Neural progenitor cell (in vitro differentiated cells): ENCODE measurements around the gene TTC3. TPM values are rescaled to one million over a fixed set of nuclear protein-coding genes. Genes with fewer than 3 reads are reported as not detected.

Experiments
- DNase-seq: peaks from one replicate; pipeline ENCODE4 v3.0.0-alpha.2; 2016; ENCODE audit warnings: low spot score
- H2AFZ ChIP-seq: fragments of 200-600 bp; sonication (generic); replicated peaks from 2 replicates; pipeline ENCODE4 v1.6.1; 2016; ENCODE audit warnings: antibody characterized with exemption
- H3F3A ChIP-seq: fragments of 200-600 bp; sonication (generic); 2 replicates; pipeline ENCODE4 v1.6.1; 2016; ENCODE audit warnings: antibody characterized with exemption, low read depth
- H3K27ac ChIP-seq: fragments of 200-600 bp; sonication (generic); 2 replicates; pipeline ENCODE4 v1.5.1; 2016; ENCODE audit warnings: mild to moderate bottlenecking
- H3K27me3 ChIP-seq: fragments of 200-600 bp; sonication (generic); 2 replicates; pipeline ENCODE4 v1.6.1; 2016; ENCODE audit warnings: mild to moderate bottlenecking, moderate library complexity
- H3K36me3 ChIP-seq: fragments of 200-600 bp; sonication (generic); 2 replicates; pipeline ENCODE4 v1.5.1; 2016
- H3K4me1 ChIP-seq: fragments of 200-600 bp; sonication (generic); 2 replicates; pipeline ENCODE4 v1.6.1; 2016; ENCODE audit warnings: mixed run types
- H3K4me2 ChIP-seq: fragments of 200-600 bp; sonication (generic); 2 replicates; pipeline ENCODE4 v1.6.1; 2016
- H3K4me3 ChIP-seq: fragments of 200-600 bp; sonication (generic); 2 replicates; pipeline ENCODE4 v1.5.1; 2016
- H3K79me2 ChIP-seq: fragments of 200-600 bp; sonication (generic); 2 replicates; pipeline ENCODE4 v1.6.1; 2016; ENCODE audit warnings: low read depth
- H3K9ac ChIP-seq: fragments of 200-600 bp; sonication (generic); 2 replicates; pipeline ENCODE4 v1.6.1; 2016
- H3K9me3 ChIP-seq: fragments of 200-600 bp; sonication (generic); 2 replicates; pipeline ENCODE4 v1.5.1; 2016; ENCODE audit warnings: low read depth
- H4K20me1 ChIP-seq: fragments of 200-600 bp; sonication (generic); 2 replicates; pipeline ENCODE4 v1.6.1; 2016; ENCODE audit warnings: low read depth
- H3K27ac Mint-ChIP-seq: 3 replicates; pipeline ENCODE4 v1.8.0; 2021; ENCODE audit warnings: mixed read lengths
- H3K27me3 Mint-ChIP-seq: 2 replicates; pipeline ENCODE4 v1.8.0; 2022; ENCODE audit warnings: low read depth, mild to moderate bottlenecking, inconsistent platforms, moderate library complexity, mixed read lengths; ENCODE audit not compliant: insufficient read depth
- H3K36me3 Mint-ChIP-seq: 3 replicates; pipeline ENCODE4 v1.8.0; 2021; ENCODE audit warnings: mixed read lengths
- H3K4me1 Mint-ChIP-seq: 3 replicates; pipeline ENCODE4 v1.8.0; 2021; ENCODE audit warnings: mixed read lengths
- H3K4me3 Mint-ChIP-seq: 3 replicates; pipeline ENCODE4 v1.8.0; 2021; ENCODE audit warnings: mild to moderate bottlenecking, moderate library complexity, mixed read lengths
- H3K9me3 Mint-ChIP-seq: 3 replicates; pipeline ENCODE4 v1.8.0; 2020; ENCODE audit warnings: mixed read lengths
- EZH2 ChIP-seq: fragments of 200-600 bp; sonication (generic); IDR thresholded peaks from 2 replicates; pipeline ENCODE4 v1.6.1; 2017; ENCODE audit warnings: antibody characterized with exemption, mild to moderate bottlenecking, moderate library complexity
- EZH2phosphoT487 ChIP-seq: fragments of 200-600 bp; sonication (generic); IDR thresholded peaks from 2 replicates; pipeline ENCODE4 v1.6.1; 2017; ENCODE audit warnings: antibody characterized with exemption
- total RNA-seq: library from RNA; depleted of rRNA; stranded (reverse); fragments of >200 nt; gene quantifications from 2 replicates; pipeline ENCODE4 v1.2.3, GENCODE V29; 2015; ENCODE audit warnings: low replicate concordance
- TF ChIP-seq, protein P1 (sequence below): fragments of 200-600 bp; sonication (generic); IDR thresholded peaks from 2 replicates; pipeline ENCODE4 v1.5.1; 2017; ENCODE audit warnings: antibody characterized with exemption, mild to moderate bottlenecking

TTC3 gene
- total RNA-seq, 1 donor from 2014 or later: 135 TPM

DNA sequence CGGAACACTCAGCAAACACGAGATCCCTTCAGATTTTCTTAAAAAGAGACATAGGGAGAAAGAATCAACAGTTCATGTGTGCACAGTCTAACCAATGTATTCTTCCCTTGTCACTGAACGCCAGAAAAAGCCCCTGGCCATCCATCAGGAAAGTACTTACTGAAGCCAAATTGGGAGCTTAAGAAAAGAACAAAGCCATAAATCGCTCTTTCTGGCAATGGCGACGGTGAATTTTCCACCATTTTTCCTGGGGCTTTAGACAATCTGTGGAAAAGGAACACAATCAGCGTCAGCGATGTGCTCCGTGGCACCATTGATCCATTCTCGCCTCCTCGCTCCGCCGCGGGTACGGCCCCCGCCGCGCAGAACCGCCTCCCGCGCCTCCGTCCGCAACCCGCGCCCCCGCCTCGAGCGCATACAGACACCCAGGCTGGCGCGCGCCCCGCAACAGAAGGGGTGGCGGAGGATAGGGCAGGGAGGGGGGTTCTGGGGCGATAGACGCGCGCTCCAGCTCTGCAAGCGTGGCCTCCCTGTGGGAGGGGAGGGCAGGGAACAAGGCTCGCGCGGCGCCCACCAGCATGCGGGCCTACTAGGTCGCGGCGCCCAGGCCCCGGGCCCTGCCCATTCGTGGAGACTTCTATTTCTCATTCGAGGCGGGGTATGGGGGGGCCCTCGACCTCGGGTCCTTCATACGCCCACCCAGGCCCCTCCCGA is 623 bp upstream of the TTC3 start:
- Histone ChIP-seq H3K27ac (peak overlapping the region; percentile 90), H3F3A (peaks cover 39% of the 10 kb centered on the region), H4K20me1 (peaks cover 23% of the 10 kb centered on the region), H2AFZ (peak overlapping the region; percentile 82), H3K4me1 (peaks cover 35% of the 10 kb centered on the region), H3K4me2 (peak overlapping the region; percentile 98), H3K9me3 (no peaks in the 10 kb centered on the region), H3K36me3 (no peaks in the 10 kb centered on the region), H3K27me3 (peaks cover 23% of the 10 kb centered on the region), H3K9ac (peak overlapping the region; percentile 60), H3K79me2 (peaks cover 42% of the 10 kb centered on the region), H3K4me3 (peak overlapping the region; percentile 86)
- Mint-ChIP-seq H3K4me1 (peaks cover 36% of the 10 kb centered on the region), H3K4me3 (peak overlapping the region; percentile 81), H3K36me3 (peaks cover 22% of the 10 kb centered on the region), H3K27me3 (peaks cover 11% of the 10 kb centered on the region), H3K27ac (peak overlapping the region; percentile 86), H3K9me3 (peaks cover 9% of the 10 kb centered on the region)
- TF ChIP-seq EZH2phosphoT487 (no peak), EZH2 (peak; percentile 38)
- TF ChIP-seq, protein P1, sequence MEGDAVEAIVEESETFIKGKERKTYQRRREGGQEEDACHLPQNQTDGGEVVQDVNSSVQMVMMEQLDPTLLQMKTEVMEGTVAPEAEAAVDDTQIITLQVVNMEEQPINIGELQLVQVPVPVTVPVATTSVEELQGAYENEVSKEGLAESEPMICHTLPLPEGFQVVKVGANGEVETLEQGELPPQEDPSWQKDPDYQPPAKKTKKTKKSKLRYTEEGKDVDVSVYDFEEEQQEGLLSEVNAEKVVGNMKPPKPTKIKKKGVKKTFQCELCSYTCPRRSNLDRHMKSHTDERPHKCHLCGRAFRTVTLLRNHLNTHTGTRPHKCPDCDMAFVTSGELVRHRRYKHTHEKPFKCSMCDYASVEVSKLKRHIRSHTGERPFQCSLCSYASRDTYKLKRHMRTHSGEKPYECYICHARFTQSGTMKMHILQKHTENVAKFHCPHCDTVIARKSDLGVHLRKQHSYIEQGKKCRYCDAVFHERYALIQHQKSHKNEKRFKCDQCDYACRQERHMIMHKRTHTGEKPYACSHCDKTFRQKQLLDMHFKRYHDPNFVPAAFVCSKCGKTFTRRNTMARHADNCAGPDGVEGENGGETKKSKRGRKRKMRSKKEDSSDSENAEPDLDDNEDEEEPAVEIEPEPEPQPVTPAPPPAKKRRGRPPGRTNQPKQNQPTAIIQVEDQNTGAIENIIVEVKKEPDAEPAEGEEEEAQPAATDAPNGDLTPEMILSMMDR: no peak
- DNase-seq: peak; percentile 85

DNA sequence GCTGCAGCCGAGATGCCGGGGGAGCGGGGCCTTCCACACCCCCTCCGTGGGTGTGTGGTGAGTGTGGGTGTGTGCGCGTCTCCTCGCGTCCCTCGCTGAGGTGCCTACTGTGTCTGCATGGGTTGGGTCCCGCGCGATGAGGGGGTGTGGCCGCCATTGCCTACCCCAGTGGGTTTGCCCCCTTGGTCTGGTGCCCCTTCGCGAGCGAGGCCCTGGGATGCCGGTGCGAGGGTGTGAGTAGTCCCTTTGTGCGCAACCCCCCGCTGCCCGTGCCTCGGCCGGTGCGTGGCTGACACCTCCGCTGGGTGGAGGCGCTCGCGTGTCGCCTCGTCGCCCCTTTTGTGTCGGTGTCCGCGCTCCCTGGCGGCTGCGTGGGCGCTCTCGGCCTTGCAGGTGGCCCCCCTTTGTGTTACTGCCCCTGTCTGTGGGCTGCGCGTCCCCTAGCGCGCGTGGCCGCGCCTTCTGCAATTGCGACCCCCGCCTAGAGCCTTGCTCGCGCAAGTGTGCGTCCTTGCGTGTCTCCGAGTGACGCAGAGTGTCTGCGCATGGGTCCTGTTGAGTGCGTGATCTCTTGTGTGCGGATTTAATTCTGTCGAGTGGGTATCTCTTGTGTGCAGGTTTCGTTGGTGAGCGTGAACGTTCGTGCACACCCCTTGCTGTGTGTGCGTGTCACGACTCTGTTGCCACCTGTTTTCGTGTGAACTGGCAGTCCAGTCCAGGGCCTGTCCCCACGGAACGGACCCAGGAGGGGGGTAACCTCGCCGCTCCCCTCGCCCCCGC is 553 bp downstream of the TTC3 start:
- H3K27ac Mint-ChIP-seq: peak overlapping the region; percentile 94
- peak overlapping the region; percentile 67 for H2AFZ ChIP-seq
- DNase-seq: peak; percentile 46

DNA sequence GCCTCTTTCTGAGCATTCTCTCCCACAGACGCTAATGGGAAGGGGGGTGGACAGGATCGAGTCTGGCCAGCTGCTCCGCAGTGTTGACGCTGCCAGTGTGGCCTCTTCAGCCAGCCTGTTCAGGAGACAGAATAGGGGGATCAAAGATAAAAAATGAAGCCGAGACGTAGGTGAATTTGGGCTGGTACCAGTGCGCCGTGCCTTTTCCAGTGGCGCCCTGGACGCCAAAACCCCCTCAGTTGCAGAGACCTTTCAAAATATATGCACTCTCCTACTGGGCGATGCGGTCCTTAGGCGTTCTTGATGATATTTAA is 1.1 kb downstream of the TTC3 start:
- peaks cover 21% of the 10 kb centered on the region for H3K9me3 Mint-ChIP-seq
- Histone ChIP-seq H3K4me3 (peak overlapping the region; percentile 86), H3F3A (peaks cover 39% of the 10 kb centered on the region), H4K20me1 (peaks cover 23% of the 10 kb centered on the region), H3K27me3 (peaks cover 23% of the 10 kb centered on the region), H3K4me2 (peak overlapping the region; percentile 98), H2AFZ (peak overlapping the region; percentile 67), H3K4me1 (peaks cover 35% of the 10 kb centered on the region), H3K36me3 (no peaks in the 10 kb centered on the region), H3K9ac (no peak overlapping the region), H3K27ac (no peak overlapping the region), H3K79me2 (peaks cover 57% of the 10 kb centered on the region), H3K9me3 (no peaks in the 10 kb centered on the region)
- H3K27ac Mint-ChIP-seq: peak overlapping the region; percentile 94
- H3K4me3 Mint-ChIP-seq: peak overlapping the region; percentile 96
- peak; percentile 50 for DNase-seq
- peaks cover 10% of the 10 kb centered on the region for H3K27me3 Mint-ChIP-seq
- peaks cover 21% of the 10 kb centered on the region for H3K36me3 Mint-ChIP-seq
- TF ChIP-seq, protein P1: no peak
- TF ChIP-seq EZH2phosphoT487 (no peak), EZH2 (no peak)
- H3K4me1 Mint-ChIP-seq: peaks cover 36% of the 10 kb centered on the region

More for the DNA sequence above, 553 bp downstream of the TTC3 start:
- Histone ChIP-seq H3K4me1 (peaks cover 35% of the 10 kb centered on the region), H3K4me3 (peak overlapping the region; percentile 86), H3K4me2 (peak overlapping the region; percentile 98), H4K20me1 (peaks cover 23% of the 10 kb centered on the region), H3K27ac (no peak overlapping the region), H3K36me3 (no peaks in the 10 kb centered on the region), H3F3A (peaks cover 39% of the 10 kb centered on the region), H3K9ac (peak overlapping the region; percentile 46), H3K79me2 (peaks cover 53% of the 10 kb centered on the region), H3K9me3 (no peaks in the 10 kb centered on the region), H3K27me3 (peaks cover 23% of the 10 kb centered on the region)
- Mint-ChIP-seq H3K27me3 (peaks cover 11% of the 10 kb centered on the region), H3K4me3 (peak overlapping the region; percentile 96), H3K4me1 (peaks cover 36% of the 10 kb centered on the region), H3K36me3 (peaks cover 23% of the 10 kb centered on the region), H3K9me3 (peaks cover 18% of the 10 kb centered on the region)
- TF ChIP-seq, protein P1: no peak
- TF ChIP-seq EZH2phosphoT487: no peak
- no peak for TF ChIP-seq EZH2
